HepG2 (cell line): Measurements from ENCODE around the gene HBEGF. TPM values are rescaled to one million over a fixed set of nuclear protein-coding genes. Genes with fewer than 3 reads are reported as not detected.
A peak's percentile ranks its signal among the peaks of the same experiment; 100 is the strongest.

Experiments
- ARID4A ChIP-seq: sonication (generic); formaldehyde crosslinking; IDR thresholded peaks from 2 replicates; pipeline ENCODE4 v1.5.0; 2020; ENCODE audit warnings: mild to moderate bottlenecking, missing genetic modification reagents, borderline replicate concordance
- EZH2 ChIP-seq: conservative IDR thresholded peaks from 2 replicates; pipeline ENCODE4 v1.6.1; 2012; ENCODE audit warnings: mild to moderate bottlenecking, low read depth, low read length, moderate library complexity
- GATAD1 ChIP-seq: IDR thresholded peaks from 2 replicates; pipeline ENCODE4 v1.6.1; 2016; ENCODE audit warnings: missing genetic modification reagents, missing compliant biosample characterization
- HMGA1 ChIP-seq: sonication (generic); formaldehyde crosslinking; conservative IDR thresholded peaks from 2 replicates; pipeline ENCODE4 v1.4.0; 2020; ENCODE audit warnings: missing genetic modification reagents
- HNF1A ChIP-seq, 2 experiments: sonication (generic) in 1 of 2; formaldehyde crosslinking in 1 of 2; IDR thresholded peaks; 2 replicates each; pipeline versions ENCODE4 v1.4.0 to v1.6.1; 2016 to 2020; ENCODE audit warnings: borderline replicate concordance in 1 of 2, low read depth in 1 of 2, mild to moderate bottlenecking in 1 of 2, missing genetic modification reagents in 1 of 2
- HNF4A ChIP-seq: sonication (generic); formaldehyde crosslinking; IDR thresholded peaks from 2 replicates; pipeline ENCODE4 v1.4.0; 2020; ENCODE audit warnings: missing genetic modification reagents
- KLF9 ChIP-seq: IDR thresholded peaks from 2 replicates; pipeline ENCODE4 v1.6.1; 2016; ENCODE audit warnings: low read depth
- MIXL1 ChIP-seq: IDR thresholded peaks from 2 replicates; pipeline ENCODE4 v1.6.1; 2016
- NFE2L2 ChIP-seq: fragments of 150-350 bp; IDR thresholded peaks from 2 replicates; pipeline ENCODE4 v1.6.1; 2014; ENCODE audit warnings: low read length
- NPAS2 ChIP-seq: sonication (generic); formaldehyde crosslinking; IDR thresholded peaks from 2 replicates; pipeline ENCODE4 v1.8.0; 2022; ENCODE audit warnings: mild to moderate bottlenecking, missing genetic modification reagents, borderline replicate concordance
- RARA ChIP-seq: IDR thresholded peaks from 2 replicates; pipeline ENCODE4 v1.6.1; 2016; ENCODE audit warnings: missing genetic modification reagents, missing compliant biosample characterization
- ZNF362 ChIP-seq: sonication (generic); formaldehyde crosslinking; IDR thresholded peaks from 2 replicates; pipeline ENCODE4 v1.4.0; 2020; ENCODE audit warnings: missing genetic modification reagents, mild to moderate bottlenecking, borderline replicate concordance
- ZNF446 ChIP-seq: sonication (generic); formaldehyde crosslinking; IDR thresholded peaks from 2 replicates; pipeline ENCODE4 v1.5.0; 2020; ENCODE audit warnings: mild to moderate bottlenecking, missing genetic modification reagents
- ZNF496 ChIP-seq: sonication (generic); formaldehyde crosslinking; IDR thresholded peaks from 2 replicates; pipeline ENCODE4 v1.8.1; 2023; ENCODE audit warnings: mild to moderate bottlenecking, moderate library complexity, missing genetic modification reagents; ENCODE audit not compliant: insufficient replicate concordance
- ZNF512B ChIP-seq: sonication (generic); formaldehyde crosslinking; IDR thresholded peaks from 2 replicates; pipeline ENCODE4 v1.5.1; 2020; ENCODE audit warnings: missing genetic modification reagents, mild to moderate bottlenecking, borderline replicate concordance
- ZNF570 ChIP-seq: sonication (generic); formaldehyde crosslinking; IDR thresholded peaks from 2 replicates; pipeline ENCODE4 v1.4.0; 2020; ENCODE audit warnings: mild to moderate bottlenecking, missing genetic modification reagents, borderline replicate concordance
- ZSCAN22 ChIP-seq: sonication (generic); formaldehyde crosslinking; IDR thresholded peaks from 2 replicates; pipeline ENCODE4 v1.4.0; 2020; ENCODE audit warnings: mild to moderate bottlenecking, missing genetic modification reagents
- polyA plus RNA-seq, 8 experiments: library from polyadenylated mRNA; depleted of rRNA in 3 of 8; stranded (reverse) in 7 of 8; unstranded in 1 of 8; fragments of >200 nt; fragmentation: Illumina TruSeq in 4 of 8; extraction: Trizol in 4 of 8; gene quantifications; 2 replicates each; pipeline versions ENCODE4 v1.2.1 to v1.2.3, GENCODE V29; 2011 to 2016; ENCODE audit warnings: low read depth in 4 of 8, missing spikeins in 1 of 8, mixed read lengths in 1 of 8; ENCODE audit not compliant: insufficient read depth in 1 of 8
- total RNA-seq, 5 experiments: library from RNA; depleted of rRNA; stranded (reverse); fragments of >200 nt; fragmentation: Illumina TruSeq; extraction: Trizol; gene quantifications; 2 replicates each; pipeline ENCODE4 v1.2.3, GENCODE V29; 2016; ENCODE audit warnings: low read depth in 1 of 5

The HBEGF gene
- total and polyA plus RNA-seq, 2 of the 13 experiments (the other 11 are each of a cell fraction or from before 2014, with no cell fraction given) = 1.7 to 5.0 TPM

GRCh38 chr5:140325486-140325885, 20.9 kb downstream of the HBEGF start (continued):
- TF ChIP-seq GATAD1 (CRISPR knock-in tag) (no peak), EZH2 (no peak), ARID4A (CRISPR knock-in tag) (no peak), NFE2L2 (no peak), KLF9 (CRISPR knock-in tag) (no peak), ZNF446 (CRISPR knock-in tag) (no peak), ZSCAN22 (CRISPR knock-in tag) (no peak), MIXL1 (no peak), RARA (peak; percentile 67), HNF1A (IDR thresholded peaks at IDR 0.05; ENCODE audit: low read depth) (no peak), HNF1A (CRISPR knock-in tag; IDR thresholded peaks at IDR 0.05; ENCODE audit: borderline replicate concordance) (no peak), ZNF512B (CRISPR knock-in tag) (no peak), ZNF362 (CRISPR knock-in tag) (peak; percentile 77), NPAS2 (CRISPR knock-in tag) (no peak), HMGA1 (CRISPR knock-in tag) (no peak), ZNF496 (CRISPR knock-in tag) (no peak), ZNF570 (CRISPR knock-in tag) (no peak), HNF4A (CRISPR knock-in tag) (peak; percentile 29)
